PC-9 (cell line): Measurements from ENCODE around the gene BTG4.

Source experiments
- CTCF ChIP-seq: fragments of 200-600 bp; sonication (generic); conservative IDR thresholded peaks from 2 replicates; pipeline ENCODE4 v1.6.1; 2017; ENCODE audit warnings: mixed run types, antibody characterized with exemption, mild to moderate bottlenecking, moderate library complexity
- EZH2 ChIP-seq: fragments of 200-600 bp; sonication (generic); IDR thresholded peaks from 2 replicates; pipeline ENCODE4 v1.8.0; 2017; ENCODE audit warnings: antibody characterized with exemption, low read depth

GRCh38 chr11:111535281-111535680 is 23.1 kb upstream of the BTG4 start:
- TF ChIP-seq CTCF (no peak), EZH2 (no peak)
